Liver (tissue), 3 donors: Measurements from ENCODE around the gene KRT33B.

ENCODE experiments used
- ATF3 ChIP-seq: IDR thresholded peaks from 2 replicates; pipeline ENCODE4 v1.6.1; 2016; ENCODE audit warnings: antibody characterized with exemption
- CTCF ChIP-seq: fragments of 150-350 bp; IDR thresholded peaks from 2 replicates; pipeline ENCODE4 v1.5.1; 2017; ENCODE audit warnings: improper control_type of control experiment, low read depth, low read length; ENCODE audit not compliant: missing input control
- EGR1 ChIP-seq, 2 donors: IDR thresholded peaks; 2 replicates each; pipeline ENCODE4 v1.6.1; 2016 to 2018; ENCODE audit warnings: antibody characterized with exemption in 2 of 2, low read depth in 2 of 2
- FOXA2 ChIP-seq: IDR thresholded peaks from 2 replicates; pipeline ENCODE4 v1.6.1; 2016; ENCODE audit warnings: antibody characterized with exemption
- GABPA ChIP-seq, 2 donors: IDR thresholded peaks in 1 of 2; conservative IDR thresholded peaks in 1 of 2; 2 replicates each; pipeline ENCODE4 v1.6.1; 2016; ENCODE audit warnings: antibody characterized with exemption in 2 of 2, mild to moderate bottlenecking in 1 of 2, moderate library complexity in 1 of 2
- HNF4A ChIP-seq, 2 donors: conservative IDR thresholded peaks; 2 replicates each; pipeline ENCODE4 v1.6.1; 2016; ENCODE audit warnings: antibody characterized with exemption in 2 of 2, mild to moderate bottlenecking in 2 of 2
- JUND ChIP-seq, 2 donors: IDR thresholded peaks; 2 replicates each; pipeline ENCODE4 v1.6.1; 2016; ENCODE audit warnings: antibody characterized with exemption in 2 of 2
- MAX ChIP-seq: IDR thresholded peaks from 2 replicates; pipeline ENCODE4 v1.6.1; 2016; ENCODE audit warnings: antibody characterized with exemption
- RAD21 ChIP-seq, 2 donors: IDR thresholded peaks; 2 replicates each; pipeline ENCODE4 v1.6.1; 2016; ENCODE audit warnings: antibody characterized with exemption in 2 of 2, mild to moderate bottlenecking in 2 of 2
- RXRA ChIP-seq, 2 donors: IDR thresholded peaks; 2 replicates each; pipeline ENCODE4 v1.6.1; 2017 to 2018; ENCODE audit warnings: antibody characterized with exemption in 2 of 2, mild to moderate bottlenecking in 1 of 2
- SP1 ChIP-seq: IDR thresholded peaks from 2 replicates; pipeline ENCODE4 v1.6.1; 2018; ENCODE audit warnings: antibody characterized with exemption, mild to moderate bottlenecking
- TAF1 ChIP-seq: conservative IDR thresholded peaks from 2 replicates; pipeline ENCODE4 v1.6.1; 2016; ENCODE audit warnings: antibody characterized with exemption, mild to moderate bottlenecking
- TF ChIP-seq, protein P1 (sequence below): IDR thresholded peaks from 2 replicates; pipeline ENCODE4 v1.6.1; 2016; ENCODE audit warnings: antibody characterized with exemption, mild to moderate bottlenecking
- donor health status: healthy.
- donor health status: healthy.

GRCh38 chr17:41333098-41333497 is 36.5 kb downstream of the KRT33B start:
- TF ChIP-seq CTCF (no peak), MAX (no peak), RAD21 (IDR thresholded peaks at IDR 0.05) (no peak), TAF1 (no peak), FOXA2 (no peak), GABPA (IDR thresholded peaks at IDR 0.05 in 1 of 2, conservative IDR thresholded peaks at IDR 0.05 in 1 of 2) (no peak), RXRA (IDR thresholded peaks at IDR 0.05) (no peak), SP1 (no peak), ATF3 (no peak), EGR1 (IDR thresholded peaks at IDR 0.05; ENCODE audit: low read depth in 2 of 2) (no peak), JUND (IDR thresholded peaks at IDR 0.05) (no peak), HNF4A (conservative IDR thresholded peaks at IDR 0.05) (no peak)
- TF ChIP-seq, protein P1, sequence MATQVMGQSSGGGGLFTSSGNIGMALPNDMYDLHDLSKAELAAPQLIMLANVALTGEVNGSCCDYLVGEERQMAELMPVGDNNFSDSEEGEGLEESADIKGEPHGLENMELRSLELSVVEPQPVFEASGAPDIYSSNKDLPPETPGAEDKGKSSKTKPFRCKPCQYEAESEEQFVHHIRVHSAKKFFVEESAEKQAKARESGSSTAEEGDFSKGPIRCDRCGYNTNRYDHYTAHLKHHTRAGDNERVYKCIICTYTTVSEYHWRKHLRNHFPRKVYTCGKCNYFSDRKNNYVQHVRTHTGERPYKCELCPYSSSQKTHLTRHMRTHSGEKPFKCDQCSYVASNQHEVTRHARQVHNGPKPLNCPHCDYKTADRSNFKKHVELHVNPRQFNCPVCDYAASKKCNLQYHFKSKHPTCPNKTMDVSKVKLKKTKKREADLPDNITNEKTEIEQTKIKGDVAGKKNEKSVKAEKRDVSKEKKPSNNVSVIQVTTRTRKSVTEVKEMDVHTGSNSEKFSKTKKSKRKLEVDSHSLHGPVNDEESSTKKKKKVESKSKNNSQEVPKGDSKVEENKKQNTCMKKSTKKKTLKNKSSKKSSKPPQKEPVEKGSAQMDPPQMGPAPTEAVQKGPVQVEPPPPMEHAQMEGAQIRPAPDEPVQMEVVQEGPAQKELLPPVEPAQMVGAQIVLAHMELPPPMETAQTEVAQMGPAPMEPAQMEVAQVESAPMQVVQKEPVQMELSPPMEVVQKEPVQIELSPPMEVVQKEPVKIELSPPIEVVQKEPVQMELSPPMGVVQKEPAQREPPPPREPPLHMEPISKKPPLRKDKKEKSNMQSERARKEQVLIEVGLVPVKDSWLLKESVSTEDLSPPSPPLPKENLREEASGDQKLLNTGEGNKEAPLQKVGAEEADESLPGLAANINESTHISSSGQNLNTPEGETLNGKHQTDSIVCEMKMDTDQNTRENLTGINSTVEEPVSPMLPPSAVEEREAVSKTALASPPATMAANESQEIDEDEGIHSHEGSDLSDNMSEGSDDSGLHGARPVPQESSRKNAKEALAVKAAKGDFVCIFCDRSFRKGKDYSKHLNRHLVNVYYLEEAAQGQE, result no peak
